Memory B cell (primary cell): ENCODE data around the gene RP2.

ENCODE experiments used
- ATAC-seq: fragments of 150-1000 bp; cut with Tn5 transposase; 2 replicates; pipeline ENCODE4 v1.10.0; 2021; ENCODE audit warnings: low read depth, mild to moderate bottlenecking, moderate library complexity
- DNase-seq, 2 donors: peaks; one replicate each; pipeline ENCODE4 v3.0.0; 2022; ENCODE audit warnings: low spot score in 2 of 2
- H3K27ac Mint-ChIP-seq: one replicate; pipeline ENCODE4 v1.8.0; 2022; ENCODE audit warnings: mild to moderate bottlenecking, moderate library complexity, mixed read lengths
- H3K27me3 Mint-ChIP-seq: one replicate; pipeline ENCODE4 v1.8.0; 2022; ENCODE audit warnings: mixed read lengths
- H3K36me3 Mint-ChIP-seq: one replicate; pipeline ENCODE4 v1.8.0; 2022; ENCODE audit warnings: mild to moderate bottlenecking, mixed read lengths
- H3K4me1 Mint-ChIP-seq: one replicate; pipeline ENCODE4 v1.8.0; 2022; ENCODE audit warnings: mixed read lengths
- H3K4me3 Mint-ChIP-seq: one replicate; pipeline ENCODE4 v1.8.0; 2022; ENCODE audit warnings: mild to moderate bottlenecking, moderate library complexity, mixed read lengths
- H3K9me3 Mint-ChIP-seq: one replicate; pipeline ENCODE4 v1.8.0; 2022; ENCODE audit warnings: mixed read lengths

Gene RP2

GRCh38 chrX:46917622-46918021 lies 80.8 kb downstream of the RP2 start:
- Mint-ChIP-seq H3K27me3 (no peaks in the 10 kb centered on the region), H3K9me3 (no peaks in the 10 kb centered on the region), H3K4me1 (peaks cover 32% of the 10 kb centered on the region), H3K4me3 (no peak overlapping the region), H3K36me3 (peaks cover 4% of the 10 kb centered on the region), H3K27ac (peak overlapping the region; percentile 56)
- DNase-seq, result no peak
- no peak for ATAC-seq

GRCh38 chrX:46918434-46918833 lies 81.6 kb downstream of the RP2 start:
- DNase-seq (no peak), ATAC-seq (no peak)
- H3K4me3 Mint-ChIP-seq, result no peak overlapping the region
- peaks cover 4% of the 10 kb centered on the region for H3K36me3 Mint-ChIP-seq
- H3K9me3 Mint-ChIP-seq, result no peaks in the 10 kb centered on the region
- H3K27ac Mint-ChIP-seq, result no peak overlapping the region
- no peaks in the 10 kb centered on the region for H3K27me3 Mint-ChIP-seq
- peaks cover 32% of the 10 kb centered on the region for H3K4me1 Mint-ChIP-seq

GRCh38 chrX:46920235-46920634 lies 83.4 kb downstream of the RP2 start:
- Mint-ChIP-seq H3K36me3 (peaks cover 4% of the 10 kb centered on the region), H3K4me1 (peaks cover 22% of the 10 kb centered on the region), H3K9me3 (no peaks in the 10 kb centered on the region), H3K27ac (no peak overlapping the region), H3K27me3 (no peaks in the 10 kb centered on the region), H3K4me3 (no peak overlapping the region)
- no peak for ATAC-seq
- no peak for DNase-seq

- Mint-ChIP-seq H3K4me1 (peaks cover 9% of the 10 kb centered on the region), H3K27ac (no peak overlapping the region), H3K27me3 (no peaks in the 10 kb centered on the region), H3K36me3 (peaks cover 4% of the 10 kb centered on the region), H3K9me3 (no peaks in the 10 kb centered on the region), H3K4me3 (no peak overlapping the region)
- DNase-seq (no peak), ATAC-seq (no peak)
Observed at GRCh38 chrX:46922611-46923010, 85.8 kb downstream of the RP2 start.

GRCh38 chrX:46927718-46928117 lies 90.9 kb downstream of the RP2 start:
- Mint-ChIP-seq H3K9me3 (no peaks in the 10 kb centered on the region), H3K4me1 (peaks cover 18% of the 10 kb centered on the region), H3K27me3 (no peaks in the 10 kb centered on the region), H3K27ac (peak overlapping the region; percentile 56), H3K36me3 (peaks cover 10% of the 10 kb centered on the region), H3K4me3 (no peak overlapping the region)
- no peak for ATAC-seq
- no peak for DNase-seq

GRCh38 chrX:46929439-46930261 lies 92.8 kb downstream of the RP2 start:
- no peaks in the 10 kb centered on the region for H3K27me3 Mint-ChIP-seq
- H3K4me1 Mint-ChIP-seq, result peaks cover 25% of the 10 kb centered on the region
- H3K36me3 Mint-ChIP-seq, result peaks cover 10% of the 10 kb centered on the region
- H3K4me3 Mint-ChIP-seq, result no peak overlapping the region
- no peaks in the 10 kb centered on the region for H3K9me3 Mint-ChIP-seq
- ATAC-seq (no peak), DNase-seq (no peak)
- peak overlapping the region; percentile 78 for H3K27ac Mint-ChIP-seq
